Thymus (tissue), 14 donors: ENCODE results near the gene TJP2. TPM values are rescaled to one million over a fixed set of nuclear protein-coding genes. Genes with fewer than 3 reads are reported as not detected.

Experiments
- DNase-seq, 9 donors: peaks; one replicate each; pipeline ENCODE4 v3.0.0-alpha.2; 2013; ENCODE audit warnings: low spot score in 9 of 9, low read depth in 6 of 9, missing footprints in 1 of 9
- H3K27ac ChIP-seq, 2 donors: one replicate each; pipeline ENCODE4 v1.5.1; 2013; ENCODE audit warnings: control low read depth in 1 of 2, low read depth in 1 of 2, low read length in 1 of 2, mild to moderate bottlenecking in 1 of 2, moderate library complexity in 1 of 2
- H3K27me3 ChIP-seq, 2 donors: one replicate each; pipeline ENCODE4 v1.5.1; 2013; ENCODE audit warnings: low read length in 1 of 2; ENCODE audit not compliant: control insufficient read depth in 2 of 2, insufficient read depth in 1 of 2
- H3K36me3 ChIP-seq, 2 donors: one replicate each; pipeline ENCODE4 v1.5.1; 2013; ENCODE audit warnings: low read length in 1 of 2, mild to moderate bottlenecking in 1 of 2, moderate library complexity in 1 of 2; ENCODE audit not compliant: control insufficient read depth in 2 of 2, insufficient read depth in 2 of 2
- H3K4me1 ChIP-seq, 2 donors: one replicate each; pipeline ENCODE4 v1.5.1; 2013; ENCODE audit warnings: low read length in 2 of 2; ENCODE audit not compliant: control insufficient read depth in 2 of 2, insufficient read depth in 2 of 2
- H3K4me3 ChIP-seq, 2 donors: one replicate each; pipeline ENCODE4 v1.5.1; 2013; ENCODE audit warnings: low read length in 2 of 2, control low read depth in 1 of 2, mild to moderate bottlenecking in 1 of 2
- H3K9me3 ChIP-seq, 2 donors: one replicate each; pipeline ENCODE4 v1.5.1; 2013; ENCODE audit warnings: low read length in 1 of 2, mild to moderate bottlenecking in 1 of 2; ENCODE audit not compliant: control insufficient read depth in 2 of 2, insufficient read depth in 1 of 2
- WGBS: extraction: QIAGEN DNeasy Blood & Tissue Kit; methylation state at CpG from one replicate; pipeline ENCODE4 v1.1.7; 2013; 5-methylcytosine and 5-hydroxymethylcytosine counted together
- long read RNA-seq, 10 donors: transcript quantifications; one replicate each; lab custom pipeline, GENCODE V29; 2026
- polyA plus RNA-seq: library from polyadenylated mRNA; stranded (reverse); fragments of 200-250 nt; gene quantifications from one replicate; pipeline ENCODE4 v1.2.3, GENCODE V29; 2013
- total RNA-seq: library from RNA; stranded (reverse); fragments of 120-200 nt; gene quantifications from one replicate; pipeline ENCODE4 v1.2.4, GENCODE V29; 2013
- donor health status: healthy.

The TJP2 gene
- total RNA-seq (31.5 TPM), polyA plus RNA-seq (45.3 TPM)
- long read RNA-seq, donor 1, result 0 reads
- long read RNA-seq, donor 2, result 0 reads
- long read RNA-seq, donor 3, full-length matches to known transcripts, result 2 of 10 reads
- long read RNA-seq, donor 3, partial matches to known transcripts, result 8 of 10 reads
- long read RNA-seq, donor 3, other reads (novel, unspliced or antisense), result 0 of 10 reads
- long read RNA-seq, donor 4, partial matches to known transcripts, result 5 of 5 reads
- long read RNA-seq, donor 4, other reads (novel, unspliced or antisense), result 0 of 5 reads
- long read RNA-seq, donor 5, partial matches to known transcripts, result 40 of 40 reads
- long read RNA-seq, donor 5, other reads (novel, unspliced or antisense), result 0 of 40 reads
- long read RNA-seq, donor 6, partial matches to known transcripts, result 12 of 12 reads
- long read RNA-seq, donor 6, other reads (novel, unspliced or antisense), result 0 of 12 reads
- long read RNA-seq, donor 7, result 0 reads
- long read RNA-seq, donor 8, result 0 reads
- long read RNA-seq, donor 9, partial matches to known transcripts, result 13 of 13 reads
- long read RNA-seq, donor 9, other reads (novel, unspliced or antisense), result 0 of 13 reads
- long read RNA-seq, donor 10, partial matches to known transcripts, result 0 of 4 reads
- long read RNA-seq, donor 10, other reads (novel, unspliced or antisense), result 0 of 4 reads

DNA sequence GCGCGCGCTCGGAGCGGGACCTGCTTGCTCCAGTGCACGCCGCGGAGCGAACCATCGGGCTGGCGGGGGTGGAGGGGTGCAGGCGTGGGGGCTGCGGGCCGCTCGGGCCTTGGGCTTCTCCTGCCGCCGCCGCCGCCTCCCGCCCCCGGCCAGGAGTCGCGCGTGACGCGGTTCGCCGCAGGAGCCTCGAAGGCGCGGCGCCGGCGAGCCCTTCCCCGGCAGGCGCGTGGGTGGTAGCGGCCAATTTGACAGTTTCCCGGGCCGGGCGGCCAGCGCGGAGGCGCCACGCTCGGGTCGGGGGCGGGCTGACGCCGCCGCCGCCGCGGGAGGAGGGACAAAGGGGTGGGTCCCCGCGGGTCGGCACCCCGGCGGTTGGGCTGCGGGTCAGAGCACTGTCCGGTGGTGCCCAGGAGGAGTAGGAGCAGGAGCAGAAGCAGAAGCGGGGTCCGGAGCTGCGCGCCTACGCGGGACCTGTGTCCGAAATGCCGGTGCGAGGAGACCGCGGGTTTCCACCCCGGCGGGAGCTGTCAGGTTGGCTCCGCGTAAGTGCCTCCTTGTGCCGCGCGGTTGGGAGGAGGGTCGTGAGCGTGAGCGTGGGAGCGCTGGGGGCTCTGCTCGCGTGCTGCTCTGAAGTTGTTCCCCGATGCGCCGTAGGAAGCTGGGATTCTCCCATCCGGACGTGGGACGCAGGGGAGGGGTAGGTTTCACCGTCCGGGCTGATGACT lies at the start of gene TJP2:
Gene TJP2 (plus strand): TSS at position 387 of the 725 bp plus-strand sequence. CDS start 96 bp downstream, at position 483.
- peak in 1 of 9 donors; percentile 43 for DNase-seq
- peaks cover 11 to 14% of the 10 kb centered on the region in 2 donors for H3K4me1 ChIP-seq
- H3K9me3 ChIP-seq, result peaks cover 0 to 2% of the 10 kb centered on the region in 2 donors
- peak within 1 kb of the TSS; percentile 76 to 78 for H3K27ac ChIP-seq
- no peaks in the 10 kb centered on the region for H3K36me3 ChIP-seq
- peaks cover 42 to 55% of the 10 kb centered on the region in 2 donors for H3K27me3 ChIP-seq
- H3K4me3 ChIP-seq, result peak within 1 kb of the TSS; percentile 41 to 44
- under 1% methylated on average over 93 of the region's 93 CpGs for WGBS

DNA sequence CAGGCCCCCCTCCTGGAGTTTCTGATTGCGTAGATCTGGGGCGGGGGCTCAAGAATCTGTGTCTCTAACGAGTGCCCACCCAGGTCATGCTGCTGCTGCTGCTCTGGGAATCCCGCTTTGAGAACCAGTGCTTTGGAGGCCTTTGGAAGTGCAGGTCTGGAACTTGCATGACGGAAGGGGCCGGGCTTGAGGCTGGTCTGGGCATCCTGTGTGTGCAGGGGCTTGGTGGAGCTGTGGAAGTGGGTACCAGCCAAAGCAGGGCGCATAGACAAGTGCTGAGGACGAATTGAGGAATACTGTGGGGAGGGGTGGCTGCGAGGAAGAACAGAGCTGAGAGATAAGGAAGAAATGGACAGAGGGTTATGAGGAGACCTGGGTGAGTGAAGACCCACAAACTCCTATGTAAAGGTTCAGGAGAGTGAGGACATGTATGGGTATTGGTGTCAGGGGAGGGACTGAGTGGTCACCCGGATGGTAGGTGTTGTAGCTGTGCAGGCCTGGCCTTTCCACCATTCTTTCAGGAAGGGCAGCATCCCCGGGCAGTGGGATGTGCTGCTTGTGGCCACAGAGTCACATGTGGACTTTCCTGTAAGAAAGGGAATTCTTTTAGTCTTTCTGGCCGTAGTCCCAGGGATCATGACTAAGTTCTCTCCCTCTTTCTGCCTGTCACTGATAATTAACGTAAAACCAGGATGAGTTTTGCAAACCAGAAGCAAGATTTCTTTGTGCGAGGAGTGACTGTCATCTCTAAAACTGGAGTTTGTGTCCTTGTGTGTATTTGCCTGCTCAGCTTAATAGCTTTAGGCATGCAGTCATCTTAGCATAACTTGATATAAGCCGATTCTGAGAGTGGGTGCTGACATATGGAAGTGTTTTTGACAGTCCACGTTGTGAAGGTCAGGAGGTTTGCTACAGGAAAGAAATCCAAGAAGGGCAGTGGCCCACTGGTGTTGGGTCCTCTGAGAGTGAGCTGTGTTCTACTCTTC lies 43.3 kb upstream of the TJP2 start:
- Histone ChIP-seq H3K9me3 (no peaks in the 10 kb centered on the region), H3K4me1 (no peaks in the 10 kb centered on the region), H3K27ac (peak overlapping the region in 1 of 2 donors; percentile 6), H3K4me3 (no peak overlapping the region), H3K36me3 (no peaks in the 10 kb centered on the region), H3K27me3 (no peaks in the 10 kb centered on the region)
- WGBS, result 89% methylated on average over 16 of the region's 16 CpGs
- DNase-seq, result no peak

DNA sequence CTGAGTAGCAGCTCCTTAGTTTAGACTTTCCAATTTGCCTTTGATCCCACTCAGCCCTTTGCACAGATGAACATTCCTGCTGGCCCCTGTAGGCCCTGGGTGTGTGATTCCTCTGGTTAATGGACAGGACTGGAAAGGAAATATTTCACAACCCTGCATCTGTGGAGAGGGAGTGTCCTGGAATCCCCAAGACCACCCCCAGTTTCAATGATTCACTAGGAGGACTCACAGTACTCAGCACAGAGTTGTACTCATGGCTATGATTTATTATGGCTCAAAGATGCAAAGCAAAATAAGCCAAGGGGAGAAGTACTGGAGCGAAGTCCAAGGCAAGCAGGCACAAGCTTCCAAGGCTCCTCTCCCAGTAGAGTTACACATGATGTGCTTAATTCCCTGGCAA lies 42.4 kb upstream of the TJP2 start:
- Histone ChIP-seq H3K36me3 (no peaks in the 10 kb centered on the region), H3K4me1 (no peaks in the 10 kb centered on the region), H3K27ac (peak overlapping the region; percentile 8 to 26), H3K4me3 (no peak overlapping the region), H3K9me3 (no peaks in the 10 kb centered on the region), H3K27me3 (no peaks in the 10 kb centered on the region)
- peak in 1 of 9 donors; percentile 13 for DNase-seq
- 89% methylated on average over 1 of the region's 1 CpG for WGBS

DNA sequence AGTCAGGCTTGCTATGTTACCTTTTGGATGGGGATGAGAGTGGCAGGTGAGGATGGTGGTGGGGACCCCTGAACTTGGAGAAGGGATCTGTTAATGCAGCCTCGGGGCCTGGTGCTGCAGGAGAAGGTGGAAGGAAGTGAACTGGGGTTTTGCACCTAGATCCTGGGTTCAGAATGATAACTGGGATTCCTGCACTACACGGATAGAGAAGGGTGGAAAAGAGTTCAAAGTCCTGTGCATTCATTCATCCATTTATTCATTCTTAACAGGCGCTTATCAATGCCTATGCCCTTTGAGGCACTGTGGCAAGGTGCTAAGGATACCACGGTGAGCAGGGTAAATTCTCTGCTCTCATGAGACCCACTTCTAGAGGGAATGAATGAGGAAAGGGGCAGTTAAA lies 41.7 kb upstream of the TJP2 start:
- no peaks in the 10 kb centered on the region for H3K36me3 ChIP-seq
- DNase-seq, result no peak
- H3K27me3 ChIP-seq, result no peaks in the 10 kb centered on the region
- peak overlapping the region in 1 of 2 donors; percentile 6 for H3K27ac ChIP-seq
- no peaks in the 10 kb centered on the region for H3K4me1 ChIP-seq
- no peak overlapping the region for H3K4me3 ChIP-seq
- H3K9me3 ChIP-seq, result no peaks in the 10 kb centered on the region
- WGBS, result 97% methylated on average over 4 of the region's 4 CpGs

DNA sequence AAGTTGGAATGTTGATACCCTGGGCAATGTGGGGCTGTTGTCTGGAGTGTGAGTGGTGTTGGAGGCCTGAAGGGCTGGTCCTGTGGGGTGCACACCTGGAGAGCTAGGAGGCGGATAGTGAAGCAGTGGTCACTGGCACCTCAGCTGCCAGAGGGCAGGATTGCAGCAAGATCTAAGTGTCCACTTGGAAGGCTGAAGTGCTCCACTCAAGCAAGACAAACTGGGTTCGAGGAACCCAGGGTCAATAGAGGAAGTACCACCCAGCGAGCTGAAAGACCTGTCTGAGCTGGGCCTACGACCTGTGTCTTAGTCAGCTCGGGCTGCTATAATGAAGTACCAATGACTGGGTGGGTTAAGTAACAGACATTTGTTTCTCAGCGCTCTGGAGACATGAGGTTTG lies 39.7 kb upstream of the TJP2 start:
- no peaks in the 10 kb centered on the region for H3K9me3 ChIP-seq
- no peak overlapping the region for H3K27ac ChIP-seq
- DNase-seq, result no peak
- H3K4me1 ChIP-seq, result no peaks in the 10 kb centered on the region
- no peaks in the 10 kb centered on the region for H3K36me3 ChIP-seq
- no peak overlapping the region for H3K4me3 ChIP-seq
- no peaks in the 10 kb centered on the region for H3K27me3 ChIP-seq
- WGBS, result 77% methylated on average over 6 of the region's 6 CpGs

DNA sequence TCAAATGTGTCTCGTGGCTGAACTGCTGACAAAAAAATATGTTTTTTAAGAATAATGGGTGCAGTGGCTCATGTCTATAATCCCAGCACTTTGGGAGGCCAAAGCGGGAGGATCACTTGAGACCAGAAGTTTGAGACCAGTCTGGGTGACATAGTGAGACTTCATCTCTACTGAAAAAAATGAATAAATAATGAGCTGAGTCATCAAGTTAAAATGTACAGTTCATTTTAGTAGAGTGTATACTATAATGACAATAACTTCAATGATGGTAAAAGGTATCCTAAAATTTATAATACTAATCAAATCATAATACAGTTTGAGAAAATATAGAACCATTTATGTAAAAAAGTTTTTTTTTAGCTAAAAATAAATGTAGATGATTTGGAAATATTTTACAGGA lies 37.9 kb upstream of the TJP2 start:
- Histone ChIP-seq H3K4me3 (no peak overlapping the region), H3K9me3 (no peaks in the 10 kb centered on the region), H3K4me1 (peaks cover 0 to 2% of the 10 kb centered on the region in 2 donors), H3K27me3 (no peaks in the 10 kb centered on the region), H3K27ac (no peak overlapping the region), H3K36me3 (no peaks in the 10 kb centered on the region)
- WGBS, result 98% methylated on average over 2 of the region's 2 CpGs
- no peak for DNase-seq

DNA sequence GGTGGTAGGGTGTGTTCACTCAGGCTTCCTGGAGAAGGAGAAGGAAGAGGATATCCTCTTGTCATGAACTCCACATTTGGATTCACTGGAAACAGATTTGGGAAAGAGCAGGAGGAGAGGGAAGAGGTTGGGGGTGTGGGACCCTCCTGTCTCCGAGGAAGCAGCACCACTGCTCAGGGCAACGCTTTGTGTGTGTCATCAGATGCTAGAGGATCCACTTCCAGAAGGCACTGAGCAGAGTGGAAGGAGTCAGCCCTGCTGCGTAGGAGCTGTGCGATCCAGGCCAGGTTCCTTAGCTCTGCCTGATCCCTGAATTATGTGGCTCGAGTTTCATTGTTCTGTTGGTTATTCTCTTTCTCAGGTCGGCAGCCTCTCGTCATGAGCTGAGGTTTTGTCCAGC lies 37.3 kb upstream of the TJP2 start:
- DNase-seq, result no peak
- Histone ChIP-seq H3K36me3 (no peaks in the 10 kb centered on the region), H3K4me1 (peaks cover 0 to 2% of the 10 kb centered on the region in 2 donors), H3K27ac (no peak overlapping the region), H3K4me3 (no peak overlapping the region), H3K9me3 (no peaks in the 10 kb centered on the region), H3K27me3 (no peaks in the 10 kb centered on the region)
- 93% methylated on average over 7 of the region's 7 CpGs for WGBS

DNA sequence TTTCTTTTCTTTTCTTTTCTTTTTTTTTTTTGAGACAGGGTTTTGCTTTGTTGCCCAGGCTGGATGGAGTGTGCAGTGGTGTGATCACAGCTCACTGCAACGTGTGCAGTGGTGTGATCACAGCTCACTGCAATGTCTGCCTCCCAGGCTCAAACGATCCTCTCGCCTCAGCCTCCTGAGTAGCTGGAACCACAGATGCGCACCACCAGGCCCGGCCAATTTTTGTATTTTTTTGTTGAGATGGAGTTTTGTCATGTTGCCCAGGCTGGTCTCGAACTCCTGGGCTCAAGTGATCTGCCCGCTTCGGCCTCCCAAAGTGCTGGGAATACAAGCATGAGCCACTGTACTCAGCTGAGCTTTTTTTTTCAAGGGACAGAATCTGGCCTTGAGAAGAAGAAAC lies 36.8 kb upstream of the TJP2 start:
- no peak for DNase-seq
- Histone ChIP-seq H3K4me3 (no peak overlapping the region), H3K9me3 (no peaks in the 10 kb centered on the region), H3K27me3 (no peaks in the 10 kb centered on the region), H3K36me3 (no peaks in the 10 kb centered on the region), H3K4me1 (peaks cover 0 to 2% of the 10 kb centered on the region in 2 donors), H3K27ac (no peak overlapping the region)
- 96% methylated on average over 8 of the region's 8 CpGs for WGBS
